ENCODE measurements around the gene GMPR.

GMPR gene

GRCh38 chr6:16302721-16303552 lies 64.5 kb downstream of the GMPR start:
- no peaks in the 10 kb centered on the region for H3K4me1 ChIP-seq (ENCODE audit: control insufficient read depth, insufficient read depth, low read length, unreplicated experiment)
- no peak overlapping the region for H3K4me3 ChIP-seq (ENCODE audit: low read depth, low read length)
- H2AFZ ChIP-seq (ENCODE audit: low read length, unreplicated experiment), result no peak overlapping the region
- H3K27ac ChIP-seq (ENCODE audit: low read depth, low read length), result no peak overlapping the region
- no peaks in the 10 kb centered on the region for H3K79me2 ChIP-seq (ENCODE audit: control insufficient read depth, insufficient read depth, low read length, unreplicated experiment)
- H3K27me3 ChIP-seq (ENCODE audit: insufficient read depth, low read length), result no peaks in the 10 kb centered on the region
- no peaks in the 10 kb centered on the region for H3K36me3 ChIP-seq (ENCODE audit: insufficient read depth, low read length)

GRCh38 chr6:16305246-16305725 lies 66.9 kb downstream of the GMPR start:
- no peak overlapping the region for H3K4me3 ChIP-seq (ENCODE audit: low read depth, low read length)
- H3K36me3 ChIP-seq (ENCODE audit: insufficient read depth, low read length), result no peaks in the 10 kb centered on the region
- no peaks in the 10 kb centered on the region for H3K4me1 ChIP-seq (ENCODE audit: control insufficient read depth, insufficient read depth, low read length, unreplicated experiment)
- H3K27me3 ChIP-seq (ENCODE audit: insufficient read depth, low read length), result no peaks in the 10 kb centered on the region
- no peaks in the 10 kb centered on the region for H3K79me2 ChIP-seq (ENCODE audit: control insufficient read depth, insufficient read depth, low read length, unreplicated experiment)
- H3K27ac ChIP-seq (ENCODE audit: low read depth, low read length), result no peak overlapping the region
- H2AFZ ChIP-seq (ENCODE audit: low read length, unreplicated experiment), result no peak overlapping the region

- H3K4me1 ChIP-seq (ENCODE audit: control insufficient read depth, insufficient read depth, low read length, unreplicated experiment), result no peaks in the 10 kb centered on the region
- H3K36me3 ChIP-seq (ENCODE audit: insufficient read depth, low read length), result no peaks in the 10 kb centered on the region
- H3K4me3 ChIP-seq (ENCODE audit: low read depth, low read length), result no peak overlapping the region
- H2AFZ ChIP-seq (ENCODE audit: low read length, unreplicated experiment), result no peak overlapping the region
- H3K27me3 ChIP-seq (ENCODE audit: insufficient read depth, low read length), result no peaks in the 10 kb centered on the region
- no peaks in the 10 kb centered on the region for H3K79me2 ChIP-seq (ENCODE audit: control insufficient read depth, insufficient read depth, low read length, unreplicated experiment)
- no peak overlapping the region for H3K27ac ChIP-seq (ENCODE audit: low read depth, low read length)
Observed at GRCh38 chr6:16305788-16306187, 67.4 kb downstream of the GMPR start.

- Histone ChIP-seq H3K4me3 (ENCODE audit: low read depth, low read length) (no peak overlapping the region), H3K36me3 (ENCODE audit: insufficient read depth, low read length) (no peaks in the 10 kb centered on the region), H3K4me1 (ENCODE audit: control insufficient read depth, insufficient read depth, low read length, unreplicated experiment) (no peaks in the 10 kb centered on the region), H2AFZ (ENCODE audit: low read length, unreplicated experiment) (no peak overlapping the region), H3K27ac (ENCODE audit: low read depth, low read length) (no peak overlapping the region), H3K79me2 (ENCODE audit: control insufficient read depth, insufficient read depth, low read length, unreplicated experiment) (no peaks in the 10 kb centered on the region), H3K27me3 (ENCODE audit: insufficient read depth, low read length) (no peaks in the 10 kb centered on the region)
Observed at GRCh38 chr6:16306334-16306733, 67.9 kb downstream of the GMPR start.

GRCh38 chr6:16311763-16312162 lies 73.4 kb downstream of the GMPR start:
- Histone ChIP-seq H3K79me2 (ENCODE audit: control insufficient read depth, insufficient read depth, low read length, unreplicated experiment) (no peaks in the 10 kb centered on the region), H2AFZ (ENCODE audit: low read length, unreplicated experiment) (no peak overlapping the region), H3K4me1 (ENCODE audit: control insufficient read depth, insufficient read depth, low read length, unreplicated experiment) (peaks cover under 1% of the 10 kb centered on the region), H3K27me3 (ENCODE audit: insufficient read depth, low read length) (no peaks in the 10 kb centered on the region), H3K27ac (ENCODE audit: low read depth, low read length) (no peak overlapping the region), H3K4me3 (ENCODE audit: low read depth, low read length) (no peak overlapping the region), H3K36me3 (ENCODE audit: insufficient read depth, low read length) (no peaks in the 10 kb centered on the region)

- Histone ChIP-seq H3K4me3 (ENCODE audit: low read depth, low read length) (no peak overlapping the region), H3K36me3 (ENCODE audit: insufficient read depth, low read length) (no peaks in the 10 kb centered on the region), H3K79me2 (ENCODE audit: control insufficient read depth, insufficient read depth, low read length, unreplicated experiment) (no peaks in the 10 kb centered on the region), H3K4me1 (ENCODE audit: control insufficient read depth, insufficient read depth, low read length, unreplicated experiment) (peaks cover 20% of the 10 kb centered on the region), H3K27ac (ENCODE audit: low read depth, low read length) (no peak overlapping the region), H2AFZ (ENCODE audit: low read length, unreplicated experiment) (no peak overlapping the region), H3K27me3 (ENCODE audit: insufficient read depth, low read length) (no peaks in the 10 kb centered on the region)
Observed at GRCh38 chr6:16313732-16314131, 75.3 kb downstream of the GMPR start.

- no peaks in the 10 kb centered on the region for H3K79me2 ChIP-seq (ENCODE audit: control insufficient read depth, insufficient read depth, low read length, unreplicated experiment)
Observed at GRCh38 chr6:16314296-16314695, 75.9 kb downstream of the GMPR start.

GRCh38 chr6:16316741-16317251 lies 78.4 kb downstream of the GMPR start:
- H3K27me3 ChIP-seq (ENCODE audit: insufficient read depth, low read length), result no peaks in the 10 kb centered on the region
- no peaks in the 10 kb centered on the region for H3K36me3 ChIP-seq (ENCODE audit: insufficient read depth, low read length)
- H3K27ac ChIP-seq (ENCODE audit: low read depth, low read length), result peak overlapping the region; percentile 61
- H3K4me1 ChIP-seq (ENCODE audit: control insufficient read depth, insufficient read depth, low read length, unreplicated experiment), result peaks cover 46% of the 10 kb centered on the region
- H2AFZ ChIP-seq (ENCODE audit: low read length, unreplicated experiment), result peak overlapping the region; percentile 81
- H3K79me2 ChIP-seq (ENCODE audit: control insufficient read depth, insufficient read depth, low read length, unreplicated experiment), result no peaks in the 10 kb centered on the region
- H3K4me3 ChIP-seq (ENCODE audit: low read depth, low read length), result no peak overlapping the region

More at GRCh38 chr6:16314296-16314695, 75.9 kb downstream of the GMPR start:
- H3K27me3 ChIP-seq (ENCODE audit: insufficient read depth, low read length), result no peaks in the 10 kb centered on the region
- no peak overlapping the region for H2AFZ ChIP-seq (ENCODE audit: low read length, unreplicated experiment)
- H3K4me3 ChIP-seq (ENCODE audit: low read depth, low read length), result no peak overlapping the region
- peaks cover 26% of the 10 kb centered on the region for H3K4me1 ChIP-seq (ENCODE audit: control insufficient read depth, insufficient read depth, low read length, unreplicated experiment)
- H3K36me3 ChIP-seq (ENCODE audit: insufficient read depth, low read length), result no peaks in the 10 kb centered on the region
- H3K27ac ChIP-seq (ENCODE audit: low read depth, low read length), result no peak overlapping the region

GRCh38 chr6:16318538-16318937 lies 80.2 kb downstream of the GMPR start:
- Histone ChIP-seq H2AFZ (ENCODE audit: low read length, unreplicated experiment) (peak overlapping the region; percentile 57), H3K79me2 (ENCODE audit: control insufficient read depth, insufficient read depth, low read length, unreplicated experiment) (no peaks in the 10 kb centered on the region), H3K4me1 (ENCODE audit: control insufficient read depth, insufficient read depth, low read length, unreplicated experiment) (peaks cover 46% of the 10 kb centered on the region), H3K4me3 (ENCODE audit: low read depth, low read length) (no peak overlapping the region), H3K36me3 (ENCODE audit: insufficient read depth, low read length) (no peaks in the 10 kb centered on the region), H3K27ac (ENCODE audit: low read depth, low read length) (peak overlapping the region; percentile 84), H3K27me3 (ENCODE audit: insufficient read depth, low read length) (no peaks in the 10 kb centered on the region)

GRCh38 chr6:16318953-16319720 lies 80.8 kb downstream of the GMPR start:
- Histone ChIP-seq H3K27ac (ENCODE audit: low read depth, low read length) (peak overlapping the region; percentile 84), H3K79me2 (ENCODE audit: control insufficient read depth, insufficient read depth, low read length, unreplicated experiment) (no peaks in the 10 kb centered on the region), H3K27me3 (ENCODE audit: insufficient read depth, low read length) (no peaks in the 10 kb centered on the region), H3K4me3 (ENCODE audit: low read depth, low read length) (peak overlapping the region; percentile 59; the same call in 1 of the 2 replicates), H3K4me1 (ENCODE audit: control insufficient read depth, insufficient read depth, low read length, unreplicated experiment) (peaks cover 46% of the 10 kb centered on the region), H2AFZ (ENCODE audit: low read length, unreplicated experiment) (no peak overlapping the region), H3K36me3 (ENCODE audit: insufficient read depth, low read length) (no peaks in the 10 kb centered on the region)
